ENCODE measurements around the gene VPS13D. TPM values are rescaled to one million over a fixed set of nuclear protein-coding genes. Genes with fewer than 3 reads are reported as not detected.

The VPS13D gene
- polyA plus RNA-seq, 3 donors, result 3.6 to 20.2 (median 5.1) TPM

DNA sequence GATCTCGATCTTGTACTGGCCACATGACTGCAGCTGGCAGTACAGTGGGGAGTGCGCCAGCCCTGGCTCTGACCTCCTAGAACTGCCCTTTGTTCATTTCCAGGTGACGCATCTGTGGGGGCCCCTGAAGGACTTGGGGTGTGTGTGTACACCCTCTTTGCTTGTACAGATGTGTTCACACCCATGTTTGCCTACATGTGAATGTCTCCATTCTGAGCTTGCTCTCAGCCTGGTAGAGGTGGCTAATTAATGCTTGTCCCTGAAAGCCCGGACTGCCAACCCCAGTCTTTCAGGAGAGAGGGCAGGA, 43.2 kb upstream of the VPS13D start:
- intact Hi-C loops (cut with micrococcal nuclease), result no loop called here
- H2AFZ ChIP-seq (ENCODE audit: insufficient read depth, low read depth, low read length, poor library complexity, severe bottlenecking), result no peak overlapping the region
- no peak overlapping the region for H3K9ac ChIP-seq (ENCODE audit: insufficient read depth, low read length, poor library complexity, severe bottlenecking)
- H4K20me1 ChIP-seq (ENCODE audit: insufficient read depth, low read length), result peaks cover 74% of the 10 kb centered on the region
- peaks cover 68 to 99% of the 10 kb centered on the region in 2 donors for H3K4me1 ChIP-seq (ENCODE audit: control insufficient read depth in 1 of 2, insufficient read depth in 2 of 2, low read length in 2 of 2)
- H3K4me2 ChIP-seq (replicated peaks; ENCODE audit: extremely low read depth, low read length, poor library complexity, severe bottlenecking), result peak overlapping the region; percentile 86
- Mint-ChIP-seq H3K9me3 (peaks cover 0 to 2% (median 0%) of the 10 kb centered on the region in 7 donors), H3K27me3 (ENCODE audit: low read depth in 3 of 3) (peaks cover 0 to 2% (median 0%) of the 10 kb centered on the region in 3 donors), H3K4me3 (peak overlapping the region; percentile 9 to 94), H3K27ac (peak overlapping the region in 6 of 7 donors; percentile 35 to 100 (median 87)), H3K4me1 (peaks cover 85% of the 10 kb centered on the region), H3K36me3 (peaks cover 78 to 85% of the 10 kb centered on the region in 2 donors)
- TF ChIP-seq, protein P1, sequence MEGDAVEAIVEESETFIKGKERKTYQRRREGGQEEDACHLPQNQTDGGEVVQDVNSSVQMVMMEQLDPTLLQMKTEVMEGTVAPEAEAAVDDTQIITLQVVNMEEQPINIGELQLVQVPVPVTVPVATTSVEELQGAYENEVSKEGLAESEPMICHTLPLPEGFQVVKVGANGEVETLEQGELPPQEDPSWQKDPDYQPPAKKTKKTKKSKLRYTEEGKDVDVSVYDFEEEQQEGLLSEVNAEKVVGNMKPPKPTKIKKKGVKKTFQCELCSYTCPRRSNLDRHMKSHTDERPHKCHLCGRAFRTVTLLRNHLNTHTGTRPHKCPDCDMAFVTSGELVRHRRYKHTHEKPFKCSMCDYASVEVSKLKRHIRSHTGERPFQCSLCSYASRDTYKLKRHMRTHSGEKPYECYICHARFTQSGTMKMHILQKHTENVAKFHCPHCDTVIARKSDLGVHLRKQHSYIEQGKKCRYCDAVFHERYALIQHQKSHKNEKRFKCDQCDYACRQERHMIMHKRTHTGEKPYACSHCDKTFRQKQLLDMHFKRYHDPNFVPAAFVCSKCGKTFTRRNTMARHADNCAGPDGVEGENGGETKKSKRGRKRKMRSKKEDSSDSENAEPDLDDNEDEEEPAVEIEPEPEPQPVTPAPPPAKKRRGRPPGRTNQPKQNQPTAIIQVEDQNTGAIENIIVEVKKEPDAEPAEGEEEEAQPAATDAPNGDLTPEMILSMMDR (IDR thresholded peaks at IDR 0.05), result no peak
- no peak for DNase-seq
- no peaks in the 10 kb centered on the region for H3K9me3 ChIP-seq (replicated peaks in 1 of 2; ENCODE audit: control insufficient read depth in 1 of 2, insufficient read depth in 1 of 2, low read length in 2 of 2)
- 80% methylated on average over 4 of the region's 4 CpGs for whole genome bisulfite sequencing (ENCODE audit: insufficient coverage)
- no peaks in the 10 kb centered on the region for H3K27me3 ChIP-seq (ENCODE audit: control insufficient read depth in 2 of 2, insufficient read depth in 2 of 2, low read length in 2 of 2)
- peaks cover 63 to 80% of the 10 kb centered on the region in 2 donors for H3K36me3 ChIP-seq (replicated peaks in 1 of 2; ENCODE audit: control insufficient read depth in 1 of 2, insufficient read depth in 2 of 2, low read length in 2 of 2)
- H3K27ac ChIP-seq (ENCODE audit: low read depth in 1 of 2, low read length in 2 of 2), result peak overlapping the region in 1 of 2 donors; percentile 100
- peak overlapping the region in 1 of 3 experiments; percentile 79 for H3K4me3 ChIP-seq (replicated peaks in 1 of 3; ENCODE audit: low read depth in 2 of 3, low read length in 3 of 3)
- H3K79me2 ChIP-seq (ENCODE audit: insufficient read depth, low read length), result peaks cover 94% of the 10 kb centered on the region

DNA sequence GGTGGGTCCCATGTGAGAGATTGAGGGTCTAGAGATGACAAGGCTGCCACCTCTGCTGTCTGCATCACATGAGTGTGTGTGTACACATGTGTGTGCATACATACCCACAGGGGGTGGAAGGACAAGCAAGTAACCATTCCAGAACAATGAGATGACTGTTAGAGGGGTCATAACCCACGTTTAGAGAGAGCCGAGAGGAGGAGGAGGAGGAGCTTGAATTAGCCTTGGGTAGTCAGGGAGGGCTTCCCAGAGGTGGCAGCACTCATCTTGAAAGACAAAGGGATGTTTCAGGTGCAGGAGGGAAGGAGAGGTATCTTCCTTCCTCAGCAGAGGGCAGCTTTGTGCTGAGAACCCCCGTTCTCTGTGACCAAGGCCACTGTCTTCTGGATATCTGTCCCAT, 41.7 kb upstream of the VPS13D start:
- Mint-ChIP-seq H3K4me3 (no peak overlapping the region), H3K9me3 (no peaks in the 10 kb centered on the region), H3K27ac (peak overlapping the region in 5 of 7 donors; percentile 4 to 99 (median 32)), H3K4me1 (peaks cover 82% of the 10 kb centered on the region), H3K36me3 (peaks cover 77 to 85% of the 10 kb centered on the region in 2 donors), H3K27me3 (ENCODE audit: low read depth in 3 of 3) (no peaks in the 10 kb centered on the region)
- TF ChIP-seq, protein P1 (IDR thresholded peaks at IDR 0.05), result no peak
- H3K27ac ChIP-seq (ENCODE audit: low read depth in 1 of 2, low read length in 2 of 2), result peak overlapping the region in 1 of 2 donors; percentile 100
- no peak overlapping the region for H3K4me3 ChIP-seq (replicated peaks in 1 of 3; ENCODE audit: low read depth in 2 of 3, low read length in 3 of 3)
- peaks cover 94% of the 10 kb centered on the region for H3K79me2 ChIP-seq (ENCODE audit: insufficient read depth, low read length)
- H3K27me3 ChIP-seq (ENCODE audit: control insufficient read depth in 2 of 2, insufficient read depth in 2 of 2, low read length in 2 of 2), result no peaks in the 10 kb centered on the region
- no peaks in the 10 kb centered on the region for H3K9me3 ChIP-seq (replicated peaks in 1 of 2; ENCODE audit: control insufficient read depth in 1 of 2, insufficient read depth in 1 of 2, low read length in 2 of 2)
- intact Hi-C loops (cut with micrococcal nuclease), result no loop called here
- 80% methylated on average over 3 of the region's 3 CpGs for WGBS (ENCODE audit: insufficient coverage)
- peaks cover 68 to 80% of the 10 kb centered on the region in 2 donors for H3K36me3 ChIP-seq (replicated peaks in 1 of 2; ENCODE audit: control insufficient read depth in 1 of 2, insufficient read depth in 2 of 2, low read length in 2 of 2)
- H2AFZ ChIP-seq (ENCODE audit: insufficient read depth, low read depth, low read length, poor library complexity, severe bottlenecking), result no peak overlapping the region
- no peak overlapping the region for H3K4me2 ChIP-seq (replicated peaks; ENCODE audit: extremely low read depth, low read length, poor library complexity, severe bottlenecking)
- DNase-seq, result no peak
- H3K9ac ChIP-seq (ENCODE audit: insufficient read depth, low read length, poor library complexity, severe bottlenecking), result no peak overlapping the region
- peaks cover 67 to 99% of the 10 kb centered on the region in 2 donors for H3K4me1 ChIP-seq (ENCODE audit: control insufficient read depth in 1 of 2, insufficient read depth in 2 of 2, low read length in 2 of 2)
- H4K20me1 ChIP-seq (ENCODE audit: insufficient read depth, low read length), result peaks cover 89% of the 10 kb centered on the region

All from CD14-positive monocyte (primary cell).